Astrocyte of the cerebellum (primary cell): Measurements from ENCODE around the gene CLIP1.

Source experiments
- DNase-seq: peaks from one replicate; pipeline ENCODE4 v3.0.0-alpha.2; 2011; ENCODE audit warnings: low read depth
- H3K4me3 ChIP-seq: 2 replicates; pipeline ENCODE4 v1.5.1; 2011; ENCODE audit warnings: mild to moderate bottlenecking, low read depth, low read length, moderate library complexity
- CTCF ChIP-seq: IDR thresholded peaks from 2 replicates; pipeline ENCODE4 v1.5.1; 2012; ENCODE audit warnings: low read length, low read depth, moderate library complexity, mild to moderate bottlenecking; ENCODE audit errors: missing control alignments
- in situ Hi-C: cut with HindIII; loops from 2 replicates; pipeline ENCODE4 v1.10.0; 2017; ENCODE audit warnings: low sequenced_read_pairs

CLIP1 gene

GRCh38 chr12:122460061-122460460, 37.6 kb upstream of the CLIP1 start:
- DNase-seq, result no peak
- in situ Hi-C loops, result no loop called here
- H3K4me3 ChIP-seq, result no peak overlapping the region
- TF ChIP-seq CTCF, result no peak

GRCh38 chr12:122459211-122459610, 36.7 kb upstream of the CLIP1 start:
- in situ Hi-C loops, result no loop called here
- no peak for DNase-seq
- H3K4me3 ChIP-seq, result no peak overlapping the region
- TF ChIP-seq CTCF, result no peak

- in situ Hi-C loops, result no loop called here
- no peak overlapping the region for H3K4me3 ChIP-seq
- no peak for TF ChIP-seq CTCF
- no peak for DNase-seq
Measured at GRCh38 chr12:122458105-122459035, 35.9 kb upstream of the CLIP1 start.

GRCh38 chr12:122457627-122458026, 35.2 kb upstream of the CLIP1 start:
- no peak for TF ChIP-seq CTCF
- DNase-seq, result no peak
- in situ Hi-C loops, result no loop called here
- no peak overlapping the region for H3K4me3 ChIP-seq

- TF ChIP-seq CTCF, result no peak
- H3K4me3 ChIP-seq, result no peak overlapping the region
- no peak for DNase-seq
- in situ Hi-C loops, result no loop called here
Measured at GRCh38 chr12:122454739-122455138, 32.3 kb upstream of the CLIP1 start.

- no peak for DNase-seq
- in situ Hi-C loops, result no loop called here
- H3K4me3 ChIP-seq, result no peak overlapping the region
- no peak for TF ChIP-seq CTCF
Measured at GRCh38 chr12:122454250-122454721, 31.8 kb upstream of the CLIP1 start.
